CD4-positive, alpha-beta memory T cell (primary cell): ENCODE results near the gene DNAJC4. TPM values are rescaled to one million over a fixed set of nuclear protein-coding genes. Genes with fewer than 3 reads are reported as not detected.

Source experiments
- CTCF ChIA-PET: fragments of 350-600 bp; sonication (Branson Sonifier 250); formaldehyde crosslinking; loops from one replicate; lab custom pipeline; 2021; ENCODE audit warnings: inconsistent platforms; ENCODE audit not compliant: partially characterized antibody; lab: Charles Lee
- POLR2A ChIA-PET: fragments of 350-600 bp; sonication (Branson Sonifier 250); formaldehyde crosslinking; loops from one replicate; lab custom pipeline; 2021; ENCODE audit not compliant: partially characterized antibody; lab: Charles Lee
- DNase-seq, 5 donors: peaks; one replicate each; pipeline versions ENCODE4 v3.0.0 to v3.0.0-alpha.2; 2020 to 2022; ENCODE audit warnings: mixed read lengths in 1 of 5
- H3K27ac ChIP-seq: one replicate; pipeline ENCODE4 v1.7.0; 2013; ENCODE audit warnings: low read depth, low read length
- H3K27me3 ChIP-seq: 2 replicates; pipeline ENCODE4 v1.7.0; 2013; ENCODE audit warnings: mild to moderate bottlenecking, low read length, moderate library complexity; ENCODE audit not compliant: insufficient read depth
- H3K36me3 ChIP-seq: 2 replicates; pipeline ENCODE4 v1.7.0; 2013; ENCODE audit warnings: mild to moderate bottlenecking, low read length, moderate library complexity; ENCODE audit not compliant: insufficient read depth
- H3K4me1 ChIP-seq: 2 replicates; pipeline ENCODE4 v1.7.0; 2013; ENCODE audit warnings: mild to moderate bottlenecking, low read length, moderate library complexity; ENCODE audit not compliant: insufficient read depth
- H3K4me3 ChIP-seq, 2 donors: one replicate each; pipeline ENCODE4 v1.7.0; 2013; ENCODE audit warnings: low read length in 2 of 2, mild to moderate bottlenecking in 1 of 2
- H3K9me3 ChIP-seq, 2 donors: one replicate each; pipeline ENCODE4 v1.7.0; 2013; ENCODE audit warnings: low read length in 2 of 2, control low read depth in 1 of 2; ENCODE audit not compliant: control insufficient read depth in 1 of 2
- H3K27ac Mint-ChIP-seq, 7 donors: one replicate each; pipeline ENCODE4 v1.8.0; 2020 to 2021; ENCODE audit warnings: mixed read lengths in 7 of 7, mild to moderate bottlenecking in 6 of 7, inconsistent platforms in 3 of 7, moderate library complexity in 3 of 7
- H3K27me3 Mint-ChIP-seq, 2 donors: one replicate each; pipeline ENCODE4 v1.8.0; 2020 to 2021; ENCODE audit warnings: mixed read lengths in 2 of 2
- H3K36me3 Mint-ChIP-seq, 2 donors: one replicate each; pipeline ENCODE4 v1.8.0; 2020 to 2021; ENCODE audit warnings: mixed read lengths in 2 of 2, inconsistent platforms in 1 of 2, mild to moderate bottlenecking in 1 of 2
- H3K4me1 Mint-ChIP-seq, 4 donors: one replicate each; pipeline ENCODE4 v1.8.0; 2020 to 2021; ENCODE audit warnings: mixed read lengths in 4 of 4, mild to moderate bottlenecking in 1 of 4
- H3K4me3 Mint-ChIP-seq, 8 donors: one replicate each; pipeline ENCODE4 v1.8.0; 2020 to 2021; ENCODE audit warnings: mixed read lengths in 8 of 8, mild to moderate bottlenecking in 7 of 8, moderate library complexity in 6 of 8, inconsistent platforms in 3 of 8
- H3K9me3 Mint-ChIP-seq, 8 donors: one replicate each; pipeline ENCODE4 v1.8.0; 2020 to 2021; ENCODE audit warnings: mixed read lengths in 8 of 8, mild to moderate bottlenecking in 5 of 8, inconsistent platforms in 3 of 8, moderate library complexity in 1 of 8
- intact Hi-C: fragments of 100-400 bp; cut with micrococcal nuclease; formaldehyde crosslinking; loops from one replicate; pipeline ENCODE4 v1.15.1; 2023
- polyA plus RNA-seq, 2 donors: library from polyadenylated mRNA; unstranded; fragments of 300-500 nt; fragmentation: Illumina TruSeq; gene quantifications; one replicate each; pipeline ENCODE4 v1.2.3, GENCODE V29; 2021
- total RNA-seq, 2 experiments: library from RNA; stranded (reverse); gene quantifications; one replicate each; pipeline ENCODE4 v1.2.3, GENCODE V29; 2021

The DNAJC4 gene
- total and polyA plus RNA-seq, 4 experiments from 2014 or later = 15.6 to 64.5 (median 42.1) TPM

GRCh38 chr11:64250415-64251015 lies 20.2 kb downstream of the DNAJC4 start:
- ChIA-PET CTCF (interaction anchor here (0.6 to 10.5 kb wide), 22 partner anchors 8 to 1686 kb away, joined by 3 to 121 read pairs (median 6); partner anchors contain the start of genes CATSPERZ, DNAJC4, ESRRA and FERMT3), POLR2A (interaction anchor here (1.1 to 38.9 kb wide), 12 partner anchors 8 to 67 kb away, joined by 3 to 937 read pairs (median 12); partner anchors contain the start of genes BAD, DNAJC4, FERMT3 and FKBP2)
- H3K27ac Mint-ChIP-seq = peak overlapping the region in 1 of 7 donors; percentile 68
- H3K9me3 ChIP-seq = no peaks in the 10 kb centered on the region
- H3K4me3 Mint-ChIP-seq = peak overlapping the region in 7 of 8 donors; percentile 44 to 89 (median 87)
- H3K4me3 ChIP-seq = peak overlapping the region in 1 of 2 donors; percentile 38
- no peaks in the 10 kb centered on the region for H3K27me3 Mint-ChIP-seq
- H3K4me1 ChIP-seq = peaks cover 46% of the 10 kb centered on the region
- no peak overlapping the region for H3K27ac ChIP-seq
- intact Hi-C loops = loop anchor here (1.0 kb wide), 4 partner anchors 19 to 51 kb away; partner anchors contain the start of gene DNAJC4
- peaks cover 5 to 46% (median 20%) of the 10 kb centered on the region in 4 donors for H3K4me1 Mint-ChIP-seq
- no peaks in the 10 kb centered on the region for H3K36me3 ChIP-seq
- no peaks in the 10 kb centered on the region for H3K9me3 Mint-ChIP-seq
- H3K27me3 ChIP-seq = no peaks in the 10 kb centered on the region
- peaks cover 0 to 2% of the 10 kb centered on the region in 2 donors for H3K36me3 Mint-ChIP-seq
- no peak for DNase-seq

DNA sequence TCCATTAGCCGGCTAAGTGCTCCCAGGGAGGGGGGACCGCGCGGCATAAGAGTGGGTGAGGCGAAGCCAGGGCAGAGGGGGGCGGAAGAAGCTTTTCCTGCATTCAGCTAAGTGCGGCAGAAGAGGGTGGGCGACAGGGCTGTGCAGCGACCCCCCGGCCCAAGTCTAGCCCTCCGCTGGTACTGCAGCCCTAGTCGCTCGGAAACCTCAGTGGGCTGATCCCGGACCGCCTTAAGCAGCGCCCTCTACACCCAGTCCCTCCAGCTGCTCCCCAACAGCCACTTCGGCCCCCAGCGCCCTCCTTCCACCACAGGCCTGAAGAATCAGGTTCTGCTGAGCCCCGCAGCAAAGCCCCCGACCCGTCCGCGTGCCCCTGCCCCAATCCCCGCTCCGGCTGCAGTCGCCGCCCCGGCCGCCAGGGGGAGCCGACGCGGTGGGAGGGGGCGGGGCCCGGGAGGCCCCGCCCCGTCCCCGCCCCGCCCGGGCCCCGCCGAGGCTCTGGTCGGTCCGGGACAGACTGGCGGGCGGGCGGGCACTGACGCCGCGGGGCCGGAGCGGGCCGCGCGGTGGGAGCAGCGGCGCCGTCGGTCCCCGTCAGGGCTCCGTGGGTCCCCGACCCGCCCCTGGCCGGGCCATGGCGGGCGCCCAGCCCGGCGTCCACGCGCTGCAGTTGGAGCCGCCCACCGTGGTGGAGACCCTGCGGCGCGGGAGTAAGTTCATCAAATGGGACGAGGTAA lies 20.8 kb downstream of the DNAJC4 start, which contains the start of gene PLCB3:
Gene PLCB3 (plus strand): TSS at position 515 of the 737 bp plus-strand sequence. CDS start 120 bp downstream, at position 635.
- H3K27me3 Mint-ChIP-seq = no peaks in the 10 kb centered on the region
- no peaks in the 10 kb centered on the region for H3K9me3 Mint-ChIP-seq
- H3K27ac Mint-ChIP-seq = peak within 1 kb of the TSS; percentile 81 to 89 (median 85)
- intact Hi-C loops = loop anchor here (1.0 kb wide), 4 partner anchors 18 to 50 kb away; partner anchors contain the start of gene DNAJC4
- H3K36me3 ChIP-seq = no peaks in the 10 kb centered on the region
- peaks cover 5 to 40% (median 16%) of the 10 kb centered on the region in 4 donors for H3K4me1 Mint-ChIP-seq
- H3K4me3 ChIP-seq = peak within 1 kb of the TSS; percentile 17 to 56
- peak; percentile 53 to 55 (median 53) for DNase-seq
- POLR2A ChIA-PET = interaction anchor here (1.1 to 38.9 kb wide), 12 partner anchors 9 to 67 kb away, joined by 3 to 937 read pairs (median 12); partner anchors contain the start of genes BAD, DNAJC4, FERMT3 and FKBP2
- peaks cover 40% of the 10 kb centered on the region for H3K4me1 ChIP-seq
- H3K27me3 ChIP-seq = no peaks in the 10 kb centered on the region
- CTCF ChIA-PET = interaction anchor here (0.6 to 10.5 kb wide), 20 partner anchors 8 to 1686 kb away, joined by 3 to 121 read pairs (median 6); partner anchors contain the start of genes CATSPERZ, DNAJC4, ESRRA and FERMT3
- H3K4me3 Mint-ChIP-seq = peak within 1 kb of the TSS; percentile 84 to 89 (median 88)
- no peaks in the 10 kb centered on the region for H3K9me3 ChIP-seq
- peak within 1 kb of the TSS; percentile 36 for H3K27ac ChIP-seq
- H3K36me3 Mint-ChIP-seq = peaks cover 0 to 2% of the 10 kb centered on the region in 2 donors

GRCh38 chr11:64251753-64252002 lies 21.3 kb downstream of the DNAJC4 start:
- peak overlapping the region; percentile 36 for H3K27ac ChIP-seq
- Mint-ChIP-seq H3K36me3 (peaks cover 0 to 3% of the 10 kb centered on the region in 2 donors), H3K4me1 (peaks cover 5 to 40% (median 15%) of the 10 kb centered on the region in 4 donors), H3K27me3 (no peaks in the 10 kb centered on the region), H3K27ac (peak overlapping the region in 6 of 7 donors; percentile 53 to 88 (median 83)), H3K4me3 (peak overlapping the region; percentile 81 to 89 (median 86)), H3K9me3 (no peaks in the 10 kb centered on the region)
- intact Hi-C loops = loop anchor here (1.0 kb wide), 4 partner anchors 18 to 50 kb away; partner anchors contain the start of gene DNAJC4
- no peaks in the 10 kb centered on the region for H3K27me3 ChIP-seq
- ChIA-PET POLR2A (interaction anchor here (1.2 to 38.9 kb wide), 9 partner anchors 9 to 66 kb away, joined by 3 to 937 read pairs (median 23); partner anchors contain the start of genes DNAJC4, FERMT3, FKBP2 and GPR137), CTCF (interaction anchor here (1.7 to 10.5 kb wide), 6 partner anchors 10 to 66 kb away, joined by 4 to 121 read pairs (median 30); partner anchors contain the start of genes CATSPERZ, ESRRA, FERMT3 and PRDX5)
- no peaks in the 10 kb centered on the region for H3K9me3 ChIP-seq
- H3K4me3 ChIP-seq = peak overlapping the region; percentile 17 to 56
- H3K36me3 ChIP-seq = peaks cover 3% of the 10 kb centered on the region
- no peak for DNase-seq
- H3K4me1 ChIP-seq = peaks cover 40% of the 10 kb centered on the region

GRCh38 chr11:64252003-64252872 lies 21.9 kb downstream of the DNAJC4 start:
- H3K36me3 ChIP-seq = peaks cover 3% of the 10 kb centered on the region
- no peaks in the 10 kb centered on the region for H3K9me3 ChIP-seq
- Mint-ChIP-seq H3K9me3 (no peaks in the 10 kb centered on the region), H3K4me1 (peaks cover 5 to 36% (median 13%) of the 10 kb centered on the region in 4 donors), H3K36me3 (peaks cover 0 to 4% of the 10 kb centered on the region in 2 donors), H3K4me3 (peak overlapping the region; percentile 81 to 89 (median 86)), H3K27ac (peak overlapping the region; percentile 53 to 88 (median 82)), H3K27me3 (no peaks in the 10 kb centered on the region)
- ChIA-PET POLR2A (interaction anchor here (1.2 to 38.9 kb wide), 9 partner anchors 10 to 66 kb away, joined by 3 to 937 read pairs (median 23); partner anchors contain the start of genes DNAJC4, FERMT3, FKBP2 and GPR137), CTCF (interaction anchor here (1.7 to 10.5 kb wide), 6 partner anchors 9 to 65 kb away, joined by 4 to 121 read pairs (median 30); partner anchors contain the start of genes CATSPERZ, ESRRA, FERMT3 and PRDX5)
- peak in 1 of 5 donors; percentile 17 for DNase-seq
- no peaks in the 10 kb centered on the region for H3K27me3 ChIP-seq
- H3K4me3 ChIP-seq = peak overlapping the region; percentile 17 to 56
- peak overlapping the region; percentile 36 for H3K27ac ChIP-seq
- intact Hi-C loops = no loop called here
- H3K4me1 ChIP-seq = peaks cover 36% of the 10 kb centered on the region

DNA sequence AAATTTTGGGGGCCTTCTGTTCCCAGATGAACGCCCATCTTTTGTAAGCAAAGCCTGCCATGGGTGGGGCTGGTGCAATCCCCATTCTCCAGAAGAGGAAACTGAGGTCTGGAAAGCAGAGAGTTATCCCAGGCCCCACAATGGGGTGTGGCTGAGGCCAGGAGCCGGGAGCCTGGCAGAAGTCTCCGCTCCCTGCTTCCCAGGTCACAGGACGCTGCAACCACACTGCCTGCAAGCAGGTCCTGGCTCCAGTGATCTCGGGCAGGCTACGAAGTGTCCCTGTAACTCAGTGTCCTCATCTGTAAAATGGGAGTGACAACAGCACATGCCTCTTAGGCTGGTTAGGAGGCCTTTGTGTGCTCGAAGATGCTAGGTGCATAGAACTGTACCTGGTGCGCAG lies 22.7 kb downstream of the DNAJC4 start:
- Mint-ChIP-seq H3K9me3 (no peaks in the 10 kb centered on the region), H3K36me3 (peaks cover 0 to 8% of the 10 kb centered on the region in 2 donors), H3K4me1 (peaks cover 5 to 32% (median 10%) of the 10 kb centered on the region in 4 donors), H3K4me3 (peak overlapping the region; percentile 2 to 66 (median 42)), H3K27me3 (no peaks in the 10 kb centered on the region), H3K27ac (peak overlapping the region in 2 of 7 donors; percentile 7 to 55)
- no peak for DNase-seq
- Histone ChIP-seq H3K4me1 (peaks cover 31% of the 10 kb centered on the region), H3K4me3 (no peak overlapping the region), H3K9me3 (no peaks in the 10 kb centered on the region), H3K27ac (no peak overlapping the region), H3K27me3 (no peaks in the 10 kb centered on the region), H3K36me3 (peaks cover 3% of the 10 kb centered on the region)
- intact Hi-C loops = no loop called here
- CTCF ChIA-PET = interaction anchor here (1.0 to 3.7 kb wide), 4 partner anchors 11 to 48 kb away, joined by 3 to 43 read pairs (median 10); no protein-coding TSS in a partner anchor
- POLR2A ChIA-PET = interaction anchor here (1.8 to 38.9 kb wide), 4 partner anchors 10 to 44 kb away, joined by 6 to 937 read pairs (median 158); partner anchors contain the start of genes FERMT3 and FKBP2

DNA sequence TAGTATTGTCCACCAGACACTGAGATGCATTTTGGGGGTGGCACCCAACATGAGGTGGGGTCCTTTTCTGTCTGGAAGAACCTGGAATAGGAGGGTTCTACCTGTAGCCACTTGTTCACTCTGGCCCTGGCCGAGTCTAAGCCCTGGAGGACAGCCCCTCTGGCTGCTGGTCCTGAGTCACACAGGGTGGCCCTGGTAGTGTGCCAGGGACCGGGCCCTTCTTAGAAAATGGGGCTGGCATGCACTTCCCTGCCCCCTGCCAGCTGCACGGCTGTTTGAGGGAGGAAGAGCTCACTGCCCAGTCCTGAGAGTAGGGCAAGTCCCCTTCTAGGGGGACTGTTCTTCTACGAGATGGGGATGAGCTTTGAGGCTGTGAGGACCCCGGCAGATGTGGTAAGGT lies 23.1 kb downstream of the DNAJC4 start:
- Mint-ChIP-seq H3K4me1 (peaks cover 5 to 29% (median 9%) of the 10 kb centered on the region in 4 donors), H3K27me3 (no peaks in the 10 kb centered on the region), H3K4me3 (peak overlapping the region in 5 of 8 donors; percentile 2 to 55 (median 39)), H3K27ac (peak overlapping the region in 2 of 7 donors; percentile 55 to 59), H3K9me3 (no peaks in the 10 kb centered on the region), H3K36me3 (peaks cover 0 to 9% of the 10 kb centered on the region in 2 donors)
- ChIA-PET CTCF (interaction anchor here (0.6 to 1.4 kb wide), 8 partner anchors 9 to 51 kb away, joined by 3 to 5 read pairs (median 3); partner anchors contain the start of gene FERMT3), POLR2A (interaction anchor here (1.0 to 1.8 kb wide), 3 partner anchors 8 to 17 kb away, joined by 3 to 6 read pairs (median 6); no protein-coding TSS in a partner anchor)
- Histone ChIP-seq H3K4me1 (peaks cover 31% of the 10 kb centered on the region), H3K27ac (no peak overlapping the region), H3K9me3 (no peaks in the 10 kb centered on the region), H3K36me3 (peaks cover 3% of the 10 kb centered on the region), H3K4me3 (no peak overlapping the region), H3K27me3 (no peaks in the 10 kb centered on the region)
- intact Hi-C loops = no loop called here
- no peak for DNase-seq
